AG09319 (cell line): ENCODE data around the gene RHOT2.

Experiments
- DNase-seq: peaks from one replicate; pipeline ENCODE4 v3.0.0-alpha.2; 2010; ENCODE audit warnings: low read depth; ENCODE audit errors: extremely low read depth
- CTCF ChIP-seq: IDR thresholded peaks from 2 replicates; pipeline ENCODE4 v1.5.1; 2011; ENCODE audit warnings: low read depth, mild to moderate bottlenecking, inconsistent platforms, low read length, moderate library complexity

The RHOT2 gene

GRCh38 chr16:667780-668518 is at the start of gene RHOT2:
TSS of gene RHOT2 (plus strand) at chr16:668132. CDS start at chr16:668200, 68 bp downstream.
- DNase-seq = peak; percentile 60
- TF ChIP-seq CTCF = peak; percentile 49

- TF ChIP-seq CTCF = no peak
These were observed 48.3 kb upstream of the RHOT2 start for GRCh38 chr16:619476-620100.

GRCh38 chr16:620700-621525 is 47.0 kb upstream of the RHOT2 start:
- TF ChIP-seq CTCF = no peak
- DNase-seq = no peak

More at GRCh38 chr16:619476-620100, 48.3 kb upstream of the RHOT2 start:
- DNase-seq = no peak

- DNase-seq = no peak
- no peak for TF ChIP-seq CTCF
These were observed 46.3 kb upstream of the RHOT2 start for GRCh38 chr16:621526-622105.

- TF ChIP-seq CTCF = no peak
These were observed 45.0 kb upstream of the RHOT2 start for GRCh38 chr16:622920-623280.

GRCh38 chr16:624526-625070 is 43.3 kb upstream of the RHOT2 start:
- TF ChIP-seq CTCF = no peak
- DNase-seq = no peak

More at GRCh38 chr16:622920-623280, 45.0 kb upstream of the RHOT2 start:
- no peak for DNase-seq
